Measurements from ENCODE around the gene MBD3L4.
"Not testable (repeated sequence)": the region's sequence is repeated elsewhere in the genome, so short reads cannot be mapped to it uniquely, and the experiment has no call there.

Gene MBD3L4

GRCh38 chr19:7063339-7063738 is 23.4 kb upstream of the MBD3L4 start:
- Histone ChIP-seq H3K9ac (ENCODE audit: low read length) (no peak overlapping the region), H3F3A (ENCODE audit: insufficient read depth, low read length) (no peaks in the 10 kb centered on the region), H3K36me3 (replicated peaks; ENCODE audit: insufficient read depth, low read length) (no peaks in the 10 kb centered on the region), H3K27me3 (replicated peaks; ENCODE audit: insufficient read depth, low read length) (peaks cover 17% of the 10 kb centered on the region; the same call in 1 of the 2 replicates), H3K4me1 (ENCODE audit: low read length) (no peaks in the 10 kb centered on the region), H3K4me3 (ENCODE audit: low read length) (no peak overlapping the region), H3K4me2 (ENCODE audit: low read depth, low read length) (no peak overlapping the region), H3K27ac (ENCODE audit: low read length) (no peak overlapping the region), H3K79me2 (ENCODE audit: low read length) (no peaks in the 10 kb centered on the region), H2AFZ (ENCODE audit: low read length) (no peak overlapping the region), H3K9me2 (replicated peaks; ENCODE audit: insufficient read depth, low read length) (no peaks in the 10 kb centered on the region), H3K9me3 (replicated peaks; ENCODE audit: insufficient read depth, low read length) (no peaks in the 10 kb centered on the region), H4K20me1 (ENCODE audit: insufficient read depth, low read length) (no peaks in the 10 kb centered on the region)
- TF ChIP-seq, protein P1, sequence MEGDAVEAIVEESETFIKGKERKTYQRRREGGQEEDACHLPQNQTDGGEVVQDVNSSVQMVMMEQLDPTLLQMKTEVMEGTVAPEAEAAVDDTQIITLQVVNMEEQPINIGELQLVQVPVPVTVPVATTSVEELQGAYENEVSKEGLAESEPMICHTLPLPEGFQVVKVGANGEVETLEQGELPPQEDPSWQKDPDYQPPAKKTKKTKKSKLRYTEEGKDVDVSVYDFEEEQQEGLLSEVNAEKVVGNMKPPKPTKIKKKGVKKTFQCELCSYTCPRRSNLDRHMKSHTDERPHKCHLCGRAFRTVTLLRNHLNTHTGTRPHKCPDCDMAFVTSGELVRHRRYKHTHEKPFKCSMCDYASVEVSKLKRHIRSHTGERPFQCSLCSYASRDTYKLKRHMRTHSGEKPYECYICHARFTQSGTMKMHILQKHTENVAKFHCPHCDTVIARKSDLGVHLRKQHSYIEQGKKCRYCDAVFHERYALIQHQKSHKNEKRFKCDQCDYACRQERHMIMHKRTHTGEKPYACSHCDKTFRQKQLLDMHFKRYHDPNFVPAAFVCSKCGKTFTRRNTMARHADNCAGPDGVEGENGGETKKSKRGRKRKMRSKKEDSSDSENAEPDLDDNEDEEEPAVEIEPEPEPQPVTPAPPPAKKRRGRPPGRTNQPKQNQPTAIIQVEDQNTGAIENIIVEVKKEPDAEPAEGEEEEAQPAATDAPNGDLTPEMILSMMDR (IDR thresholded peaks at IDR 0.05; ENCODE audit: low read length), result no peak
- TF ChIP-seq EZH2phosphoT487 (IDR thresholded peaks at IDR 0.05; ENCODE audit: low read length), result no peak
- TF ChIP-seq EZH2 (optimal IDR thresholded peaks at IDR 0.05; ENCODE audit: low read depth, low read length), result no peak
- DNase-seq, result no peak

- H2AFZ ChIP-seq (ENCODE audit: low read length); H3K9me2 ChIP-seq (replicated peaks; ENCODE audit: insufficient read depth, low read length); H3K4me3 ChIP-seq (ENCODE audit: low read length); H3K4me2 ChIP-seq (ENCODE audit: low read depth, low read length); DNase-seq; H3K9ac ChIP-seq (ENCODE audit: low read length); H4K20me1 ChIP-seq (ENCODE audit: insufficient read depth, low read length); H3K27ac ChIP-seq (ENCODE audit: low read length); H3K79me2 ChIP-seq (ENCODE audit: low read length); H3K36me3 ChIP-seq (replicated peaks; ENCODE audit: insufficient read depth, low read length); H3F3A ChIP-seq (ENCODE audit: insufficient read depth, low read length); H3K4me1 ChIP-seq (ENCODE audit: low read length); H3K9me3 ChIP-seq (replicated peaks; ENCODE audit: insufficient read depth, low read length): not testable (repeated sequence)
- H3K27me3 ChIP-seq (replicated peaks; ENCODE audit: insufficient read depth, low read length), result peaks cover 14% of the 10 kb centered on the region; the same call in 1 of the 2 replicates
Observed at GRCh38 chr19:7059977-7060376, 20.0 kb upstream of the MBD3L4 start.

DNA sequence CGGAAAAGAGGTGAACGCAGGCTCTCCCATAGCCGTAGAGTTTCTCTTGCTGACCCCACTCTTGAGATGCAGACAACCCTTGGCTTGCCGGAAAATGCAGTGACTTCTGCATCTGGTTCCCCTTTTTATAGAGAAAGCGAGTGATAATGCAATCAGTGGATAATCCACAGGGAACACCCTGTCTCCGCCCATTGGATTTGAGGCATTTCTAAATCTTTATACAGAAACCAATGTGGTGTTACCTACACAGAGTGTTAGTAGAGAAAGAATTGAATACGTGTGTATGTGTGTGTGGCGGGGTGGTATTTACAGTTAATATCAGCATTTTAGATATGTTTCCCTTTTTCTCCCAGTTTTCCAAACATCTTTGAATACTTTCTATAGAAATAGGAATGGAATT is 18.6 kb upstream of the MBD3L4 start, which contains the start of gene MBD3L3:
Gene MBD3L3 (minus strand): TSS at position 101 of the 400 bp plus-strand sequence. CDS start 71 bp downstream, at position 30.
- DNase-seq; H3K4me1 ChIP-seq (ENCODE audit: low read length); H2AFZ ChIP-seq (ENCODE audit: low read length); H3F3A ChIP-seq (ENCODE audit: insufficient read depth, low read length); H3K9me3 ChIP-seq (replicated peaks; ENCODE audit: insufficient read depth, low read length); H3K27ac ChIP-seq (ENCODE audit: low read length); H3K9me2 ChIP-seq (replicated peaks; ENCODE audit: insufficient read depth, low read length); H4K20me1 ChIP-seq (ENCODE audit: insufficient read depth, low read length); H3K4me3 ChIP-seq (ENCODE audit: low read length); H3K79me2 ChIP-seq (ENCODE audit: low read length); H3K4me2 ChIP-seq (ENCODE audit: low read depth, low read length); H3K9ac ChIP-seq (ENCODE audit: low read length); H3K36me3 ChIP-seq (replicated peaks; ENCODE audit: insufficient read depth, low read length); H3K27me3 ChIP-seq (replicated peaks; ENCODE audit: insufficient read depth, low read length): not testable (repeated sequence)

DNA sequence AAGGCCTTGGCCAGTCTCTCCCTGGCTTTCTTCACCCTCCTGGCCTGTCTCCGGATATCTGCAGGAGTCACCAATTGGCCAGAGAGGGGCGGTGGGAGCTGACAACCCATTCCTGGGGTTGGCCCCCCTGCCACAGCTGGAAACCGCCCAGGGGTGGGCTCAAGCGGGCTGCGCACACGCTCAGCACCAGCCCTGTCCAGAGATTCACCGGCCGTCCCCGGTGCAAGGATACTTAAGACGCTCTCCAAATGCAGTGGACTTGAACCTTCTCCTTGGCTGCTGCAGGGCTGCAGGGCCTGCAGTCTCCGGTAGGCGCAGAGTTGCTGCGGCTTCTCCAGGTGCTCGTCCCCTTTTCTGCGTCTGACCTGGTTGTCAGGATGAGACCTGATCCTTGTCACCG is 16.4 kb upstream of the MBD3L4 start:
- not testable (repeated sequence) for H3K9me3 ChIP-seq (replicated peaks; ENCODE audit: insufficient read depth, low read length); H3K36me3 ChIP-seq (replicated peaks; ENCODE audit: insufficient read depth, low read length); H3K27ac ChIP-seq (ENCODE audit: low read length); H3K4me2 ChIP-seq (ENCODE audit: low read depth, low read length); H3K9ac ChIP-seq (ENCODE audit: low read length); DNase-seq; H3K4me1 ChIP-seq (ENCODE audit: low read length); H4K20me1 ChIP-seq (ENCODE audit: insufficient read depth, low read length); H3F3A ChIP-seq (ENCODE audit: insufficient read depth, low read length); H3K79me2 ChIP-seq (ENCODE audit: low read length); H3K4me3 ChIP-seq (ENCODE audit: low read length); H3K9me2 ChIP-seq (replicated peaks; ENCODE audit: insufficient read depth, low read length); H2AFZ ChIP-seq (ENCODE audit: low read length)
- peaks cover 11% of the 10 kb centered on the region for H3K27me3 ChIP-seq (replicated peaks; ENCODE audit: insufficient read depth, low read length)

- not testable (repeated sequence) for H3K4me2 ChIP-seq (ENCODE audit: low read depth, low read length); H3K4me1 ChIP-seq (ENCODE audit: low read length); H2AFZ ChIP-seq (ENCODE audit: low read length); H3K9ac ChIP-seq (ENCODE audit: low read length); H3K9me3 ChIP-seq (replicated peaks; ENCODE audit: insufficient read depth, low read length); H3K79me2 ChIP-seq (ENCODE audit: low read length); H3K36me3 ChIP-seq (replicated peaks; ENCODE audit: insufficient read depth, low read length); H3K9me2 ChIP-seq (replicated peaks; ENCODE audit: insufficient read depth, low read length); H3K27ac ChIP-seq (ENCODE audit: low read length); DNase-seq; H4K20me1 ChIP-seq (ENCODE audit: insufficient read depth, low read length); H3F3A ChIP-seq (ENCODE audit: insufficient read depth, low read length); H3K4me3 ChIP-seq (ENCODE audit: low read length)
- H3K27me3 ChIP-seq (replicated peaks; ENCODE audit: insufficient read depth, low read length), result peaks cover 12% of the 10 kb centered on the region
Observed at GRCh38 chr19:7055679-7056078, 15.7 kb upstream of the MBD3L4 start.

DNA sequence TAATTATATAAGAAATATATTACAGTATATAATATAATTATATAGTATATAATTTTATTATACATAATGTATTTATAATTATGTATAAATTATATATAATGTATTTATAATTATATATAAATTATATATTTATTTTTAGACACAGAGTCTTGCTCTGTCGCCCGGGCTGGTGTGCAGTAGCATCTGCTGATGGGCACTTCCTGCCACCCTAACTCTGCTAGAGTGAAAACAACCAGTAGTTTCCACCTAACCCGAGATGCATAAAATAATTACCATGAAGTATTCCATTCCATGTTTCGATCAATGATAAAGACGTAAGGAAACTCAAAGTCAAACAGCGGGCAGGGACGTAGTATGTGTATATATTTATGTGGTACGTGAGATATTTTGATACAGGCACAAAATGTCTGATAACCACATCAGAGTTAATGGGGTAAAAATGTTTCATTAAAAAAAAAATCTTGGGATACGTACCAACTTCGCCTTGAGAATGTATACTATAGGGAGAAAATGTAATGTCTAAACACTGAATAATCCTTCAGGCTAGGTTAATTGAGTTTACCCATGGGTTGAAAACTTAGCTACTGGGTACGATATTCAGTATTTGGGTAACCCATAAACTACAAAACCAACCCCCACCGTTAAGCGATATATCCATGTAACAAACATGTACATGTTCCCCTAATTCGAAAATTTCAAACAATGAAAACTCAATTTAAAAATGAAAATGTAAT is 14.8 kb upstream of the MBD3L4 start:
- not testable (repeated sequence) for H2AFZ ChIP-seq (ENCODE audit: low read length)

DNA sequence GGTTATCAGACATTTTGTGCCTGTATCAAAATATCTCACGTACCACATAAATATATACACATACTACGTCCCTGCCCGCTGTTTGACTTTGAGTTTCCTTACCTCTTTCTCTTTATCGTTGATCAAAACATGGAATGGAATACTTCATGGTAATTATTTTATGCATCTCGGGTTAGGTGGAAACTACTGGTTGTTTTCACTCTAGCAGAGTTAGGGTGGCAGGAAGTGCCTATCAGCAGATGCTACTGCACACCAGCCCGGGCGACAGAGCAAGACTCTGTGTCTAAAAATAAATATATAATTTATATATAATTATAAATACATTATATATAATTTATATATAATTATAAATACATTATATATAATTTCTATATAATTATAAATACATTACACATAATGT is 12.9 kb upstream of the MBD3L4 start:
- H3K27ac ChIP-seq (ENCODE audit: low read length); H2AFZ ChIP-seq (ENCODE audit: low read length); H3K4me3 ChIP-seq (ENCODE audit: low read length); H3K36me3 ChIP-seq (replicated peaks; ENCODE audit: insufficient read depth, low read length); H3K4me1 ChIP-seq (ENCODE audit: low read length); H3K4me2 ChIP-seq (ENCODE audit: low read depth, low read length); H3K9me2 ChIP-seq (replicated peaks; ENCODE audit: insufficient read depth, low read length); H3K79me2 ChIP-seq (ENCODE audit: low read length); H3K9me3 ChIP-seq (replicated peaks; ENCODE audit: insufficient read depth, low read length); H4K20me1 ChIP-seq (ENCODE audit: insufficient read depth, low read length); DNase-seq; H3K9ac ChIP-seq (ENCODE audit: low read length); H3F3A ChIP-seq (ENCODE audit: insufficient read depth, low read length): not testable (repeated sequence)
- H3K27me3 ChIP-seq (replicated peaks; ENCODE audit: insufficient read depth, low read length), result peaks cover 12% of the 10 kb centered on the region

More for the DNA sequence above, 14.8 kb upstream of the MBD3L4 start:
- not testable (repeated sequence) for H3K4me3 ChIP-seq (ENCODE audit: low read length); H3K9me2 ChIP-seq (replicated peaks; ENCODE audit: insufficient read depth, low read length); H3K79me2 ChIP-seq (ENCODE audit: low read length); H4K20me1 ChIP-seq (ENCODE audit: insufficient read depth, low read length); H3K9me3 ChIP-seq (replicated peaks; ENCODE audit: insufficient read depth, low read length); H3K9ac ChIP-seq (ENCODE audit: low read length); H3K4me2 ChIP-seq (ENCODE audit: low read depth, low read length); H3K4me1 ChIP-seq (ENCODE audit: low read length); H3F3A ChIP-seq (ENCODE audit: insufficient read depth, low read length); H3K27ac ChIP-seq (ENCODE audit: low read length); H3K36me3 ChIP-seq (replicated peaks; ENCODE audit: insufficient read depth, low read length); DNase-seq
- H3K27me3 ChIP-seq (replicated peaks; ENCODE audit: insufficient read depth, low read length), result peaks cover 12% of the 10 kb centered on the region

All from MM.1S (cell line).